GM12872 (cell line): Measurements from ENCODE around the gene SEPTIN10.

ENCODE experiments used
- TF ChIP-seq, protein P1 (sequence below): IDR thresholded peaks from 3 replicates; pipeline ENCODE4 v1.5.1; 2011; ENCODE audit warnings: low read depth, mild to moderate bottlenecking, low read length, moderate library complexity; ENCODE audit not compliant: insufficient read depth

Gene SEPTIN10

GRCh38 chr2:109510136-109511028 lies 103.4 kb downstream of the SEPTIN10 start:
- TF ChIP-seq, protein P1, sequence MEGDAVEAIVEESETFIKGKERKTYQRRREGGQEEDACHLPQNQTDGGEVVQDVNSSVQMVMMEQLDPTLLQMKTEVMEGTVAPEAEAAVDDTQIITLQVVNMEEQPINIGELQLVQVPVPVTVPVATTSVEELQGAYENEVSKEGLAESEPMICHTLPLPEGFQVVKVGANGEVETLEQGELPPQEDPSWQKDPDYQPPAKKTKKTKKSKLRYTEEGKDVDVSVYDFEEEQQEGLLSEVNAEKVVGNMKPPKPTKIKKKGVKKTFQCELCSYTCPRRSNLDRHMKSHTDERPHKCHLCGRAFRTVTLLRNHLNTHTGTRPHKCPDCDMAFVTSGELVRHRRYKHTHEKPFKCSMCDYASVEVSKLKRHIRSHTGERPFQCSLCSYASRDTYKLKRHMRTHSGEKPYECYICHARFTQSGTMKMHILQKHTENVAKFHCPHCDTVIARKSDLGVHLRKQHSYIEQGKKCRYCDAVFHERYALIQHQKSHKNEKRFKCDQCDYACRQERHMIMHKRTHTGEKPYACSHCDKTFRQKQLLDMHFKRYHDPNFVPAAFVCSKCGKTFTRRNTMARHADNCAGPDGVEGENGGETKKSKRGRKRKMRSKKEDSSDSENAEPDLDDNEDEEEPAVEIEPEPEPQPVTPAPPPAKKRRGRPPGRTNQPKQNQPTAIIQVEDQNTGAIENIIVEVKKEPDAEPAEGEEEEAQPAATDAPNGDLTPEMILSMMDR: peak; percentile 98

- TF ChIP-seq, protein P1: no peak
These were observed 105.2 kb downstream of the SEPTIN10 start for GRCh38 chr2:109508556-109508955.

DNA sequence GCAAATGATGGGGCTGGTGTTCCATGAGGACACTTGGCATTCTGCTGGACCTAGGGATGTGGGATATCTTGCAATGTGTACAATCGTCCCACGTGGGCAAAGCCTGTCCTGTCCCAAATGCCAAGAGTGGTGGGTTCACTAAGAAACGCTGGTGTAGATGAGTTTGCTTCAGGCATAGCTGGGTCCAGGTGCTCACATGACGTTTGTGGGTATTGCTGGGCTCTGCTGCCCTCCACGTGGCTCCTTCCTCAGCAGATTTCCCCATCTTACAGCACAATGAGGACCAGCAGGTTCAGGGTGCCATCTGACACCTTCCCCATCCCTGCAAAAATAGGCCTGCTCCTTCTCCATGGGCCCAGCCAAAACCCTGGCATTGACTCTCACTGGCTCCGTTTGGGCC lies 105.9 kb downstream of the SEPTIN10 start:
- TF ChIP-seq, protein P1: no peak

DNA sequence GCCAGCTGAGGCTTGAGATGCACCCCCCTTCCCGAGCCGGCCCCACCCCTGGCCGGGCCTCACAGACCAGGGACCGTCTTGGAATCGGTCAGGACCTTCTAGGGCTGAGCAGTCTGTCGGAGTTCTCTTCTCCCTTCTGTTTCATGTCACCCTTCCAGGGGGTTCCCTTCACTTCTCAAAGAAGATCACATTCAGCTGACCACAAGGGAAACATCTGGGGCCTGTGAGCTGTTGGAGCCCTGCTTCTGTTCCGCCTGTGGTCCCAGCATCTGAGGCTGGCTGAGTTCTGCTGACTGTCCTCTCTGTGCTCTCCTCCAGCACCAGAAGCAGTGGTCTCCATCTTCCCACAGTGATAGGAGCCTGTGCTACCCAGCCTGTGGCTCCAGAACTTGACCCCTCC lies 106.5 kb downstream of the SEPTIN10 start:
- TF ChIP-seq, protein P1: no peak

- TF ChIP-seq, protein P1: no peak
These were observed 110.6 kb downstream of the SEPTIN10 start for GRCh38 chr2:109503191-109503590.

DNA sequence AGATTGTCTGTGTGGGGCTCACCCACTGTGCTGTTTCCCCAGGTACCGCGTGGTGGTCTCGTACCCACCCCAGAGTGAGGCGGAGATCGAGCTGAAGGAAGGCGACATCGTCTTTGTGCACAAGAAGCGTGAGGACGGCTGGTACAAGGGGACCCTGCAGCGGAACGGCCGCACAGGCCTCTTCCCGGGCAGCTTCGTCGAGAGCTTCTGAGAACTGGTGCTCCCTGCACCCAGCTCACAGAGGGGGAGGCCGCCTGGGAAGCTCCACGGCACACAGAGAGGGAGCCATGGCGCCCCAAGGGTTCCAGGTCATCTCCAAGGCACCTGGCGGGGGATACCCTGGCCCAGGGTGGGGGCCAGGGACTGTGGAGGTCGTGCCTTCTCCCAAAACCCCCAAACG lies 112.3 kb downstream of the SEPTIN10 start:
- TF ChIP-seq, protein P1: no peak

- TF ChIP-seq, protein P1: no peak
These were observed 112.9 kb downstream of the SEPTIN10 start for GRCh38 chr2:109500910-109501309.
